Stimulated activated CD8-positive, alpha-beta memory T cell treated with anti-CD3 and anti-CD28 coated beads, Interleukin-7, amount 100 ng/mL, for 4 hours (primary cell): ENCODE data around the gene ZGLP1.
"Not testable (repeated sequence)": the region's sequence is repeated elsewhere in the genome, so short reads cannot be mapped to it uniquely, and the experiment has no call there.

Experiments
- DNase-seq, 2 donors: peaks; one replicate each; pipeline ENCODE4 v3.0.0-alpha.2; 2020; ENCODE audit warnings: low read depth in 2 of 2

Gene ZGLP1

DNA sequence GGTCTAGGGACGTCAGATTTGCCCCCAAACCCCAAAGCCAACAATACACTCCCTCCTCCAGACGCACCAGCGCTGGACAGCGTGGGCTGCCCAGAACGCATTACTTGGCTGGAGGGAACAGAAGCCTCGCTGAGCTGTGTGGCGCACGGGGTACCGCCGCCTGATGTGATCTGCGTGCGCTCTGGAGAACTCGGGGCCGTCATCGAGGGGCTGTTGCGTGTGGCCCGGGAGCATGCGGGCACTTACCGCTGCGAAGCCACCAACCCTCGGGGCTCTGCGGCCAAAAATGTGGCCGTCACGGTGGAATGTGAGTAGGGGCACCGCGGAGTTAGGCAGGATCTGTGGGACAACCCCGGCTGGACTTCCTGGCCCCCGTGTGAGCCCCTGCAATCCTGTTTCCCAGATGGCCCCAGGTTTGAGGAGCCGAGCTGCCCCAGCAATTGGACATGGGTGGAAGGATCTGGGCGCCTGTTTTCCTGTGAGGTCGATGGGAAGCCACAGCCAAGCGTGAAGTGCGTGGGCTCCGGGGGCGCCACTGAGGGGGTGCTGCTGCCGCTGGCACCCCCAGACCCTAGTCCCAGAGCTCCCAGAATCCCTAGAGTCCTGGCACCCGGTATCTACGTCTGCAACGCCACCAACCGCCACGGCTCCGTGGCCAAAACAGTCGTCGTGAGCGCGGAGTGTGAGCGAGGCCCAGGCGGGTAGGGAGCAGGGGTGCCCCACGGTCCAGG is 15.8 kb downstream of the ZGLP1 start:
- no peak for DNase-seq

DNA sequence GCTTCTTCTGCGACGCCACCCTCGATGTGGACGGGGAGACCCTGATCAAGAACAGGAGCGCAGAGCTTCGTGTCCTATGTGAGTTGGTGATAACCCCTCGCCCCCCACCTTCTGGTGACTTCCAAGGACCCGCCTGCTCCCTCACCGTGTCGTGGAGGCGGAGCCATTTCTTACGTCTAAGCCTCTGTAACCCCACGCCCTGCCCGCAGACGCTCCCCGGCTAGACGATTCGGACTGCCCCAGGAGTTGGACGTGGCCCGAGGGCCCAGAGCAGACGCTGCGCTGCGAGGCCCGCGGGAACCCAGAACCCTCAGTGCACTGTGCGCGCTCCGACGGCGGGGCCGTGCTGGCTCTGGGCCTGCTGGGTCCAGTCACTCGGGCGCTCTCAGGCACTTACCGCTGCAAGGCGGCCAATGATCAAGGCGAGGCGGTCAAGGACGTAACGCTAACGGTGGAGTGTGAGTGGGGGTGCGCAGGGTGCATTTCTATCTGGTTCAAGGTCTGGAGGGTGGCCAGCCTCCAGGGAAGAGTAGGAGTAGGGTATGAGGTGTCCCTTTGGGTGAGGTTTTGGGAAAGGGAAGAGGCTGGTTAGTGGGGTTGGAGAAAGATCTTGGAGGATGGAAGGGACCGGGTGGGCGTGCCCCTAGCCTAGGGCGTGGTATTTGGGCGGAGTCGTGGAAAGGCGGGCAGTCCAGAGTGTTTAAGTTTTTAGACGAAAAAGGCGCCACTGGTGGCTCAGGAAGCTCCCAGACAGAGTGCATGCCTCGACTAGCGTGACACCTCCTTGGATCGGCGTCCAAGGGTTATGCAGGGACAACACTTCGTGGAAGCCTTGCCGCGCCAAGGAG is 16.6 kb downstream of the ZGLP1 start:
- DNase-seq = no peak

DNA sequence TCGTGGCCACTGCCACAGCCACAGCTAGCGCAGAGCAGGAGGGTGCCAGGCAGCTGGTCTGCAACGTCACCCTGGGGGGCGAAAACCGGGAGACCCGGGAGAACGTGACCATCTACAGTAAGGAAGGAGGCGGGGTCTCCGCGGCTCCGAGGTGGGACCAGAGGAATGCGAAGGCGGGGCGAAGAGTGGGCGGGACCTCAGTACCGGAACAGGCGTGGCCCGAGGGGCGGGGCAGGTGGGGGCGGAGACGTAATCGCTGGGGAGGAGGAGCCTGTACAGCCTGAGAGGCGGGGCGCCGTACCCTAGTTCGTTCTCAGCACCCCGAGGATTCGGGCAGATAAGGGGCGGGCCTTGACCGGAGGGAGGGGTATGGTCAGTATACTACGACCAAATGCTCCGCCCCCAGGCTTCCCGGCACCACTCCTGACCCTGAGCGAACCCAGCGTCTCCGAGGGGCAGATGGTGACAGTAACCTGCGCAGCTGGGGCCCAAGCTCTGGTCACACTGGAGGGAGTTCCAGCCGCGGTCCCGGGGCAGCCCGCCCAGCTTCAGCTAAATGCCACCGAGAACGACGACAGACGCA is 17.3 kb downstream of the ZGLP1 start:
- peak; percentile 60 to 69 for DNase-seq

DNA sequence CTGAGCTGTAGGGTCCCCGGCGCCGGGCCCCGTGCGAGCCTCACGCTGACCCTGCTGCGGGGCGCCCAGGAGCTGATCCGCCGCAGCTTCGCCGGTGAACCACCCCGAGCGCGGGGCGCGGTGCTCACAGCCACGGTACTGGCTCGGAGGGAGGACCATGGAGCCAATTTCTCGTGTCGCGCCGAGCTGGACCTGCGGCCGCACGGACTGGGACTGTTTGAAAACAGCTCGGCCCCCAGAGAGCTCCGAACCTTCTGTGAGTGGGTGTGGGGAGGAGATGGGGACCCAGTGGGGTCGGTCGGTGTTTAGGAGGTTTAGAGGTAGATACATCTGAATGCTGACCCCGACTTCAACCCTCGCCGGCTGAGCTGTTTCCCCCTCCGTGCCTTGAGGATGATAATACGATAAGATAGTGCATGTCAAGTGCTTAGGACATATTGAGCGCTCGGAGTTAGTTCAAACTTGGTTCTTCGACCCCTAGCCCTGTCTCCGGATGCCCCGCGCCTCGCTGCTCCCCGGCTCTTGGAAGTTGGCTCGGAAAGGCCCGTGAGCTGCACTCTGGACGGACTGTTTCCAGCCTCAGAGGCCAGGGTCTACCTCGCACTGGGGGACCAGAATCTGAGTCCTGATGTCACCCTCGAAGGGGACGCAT is 17.9 kb downstream of the ZGLP1 start:
- no peak for DNase-seq

DNA sequence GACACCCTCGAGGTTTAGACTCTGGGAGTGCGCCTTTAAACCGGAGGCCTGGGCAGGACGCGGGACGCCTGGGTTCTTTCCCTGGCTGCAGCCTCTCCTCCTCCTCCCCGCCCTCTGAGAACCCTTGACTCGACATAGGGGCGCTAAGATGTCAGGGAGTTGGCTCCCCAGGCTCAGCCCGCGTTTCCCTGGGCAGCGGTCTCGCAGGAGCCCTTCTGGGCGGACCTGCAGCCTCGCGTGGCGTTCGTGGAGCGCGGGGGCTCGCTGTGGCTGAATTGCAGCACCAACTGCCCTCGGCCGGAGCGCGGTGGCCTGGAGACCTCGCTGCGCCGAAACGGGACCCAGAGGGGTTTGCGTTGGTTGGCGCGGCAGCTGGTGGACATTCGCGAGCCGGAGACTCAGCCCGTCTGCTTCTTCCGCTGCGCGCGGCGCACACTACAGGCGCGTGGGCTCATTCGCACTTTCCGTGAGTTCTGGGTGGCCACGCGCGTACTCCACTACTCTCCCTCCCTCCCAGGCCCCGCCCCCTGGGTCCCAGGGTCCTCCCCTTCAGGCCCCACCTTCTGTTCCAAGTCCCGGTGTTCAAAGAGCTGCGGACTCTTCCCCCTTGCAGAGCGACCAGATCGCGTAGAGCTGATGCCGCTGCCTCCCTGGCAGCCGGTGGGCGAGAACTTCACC is 18.6 kb downstream of the ZGLP1 start:
- peak in 1 of 2 donors; percentile 60 for DNase-seq

DNA sequence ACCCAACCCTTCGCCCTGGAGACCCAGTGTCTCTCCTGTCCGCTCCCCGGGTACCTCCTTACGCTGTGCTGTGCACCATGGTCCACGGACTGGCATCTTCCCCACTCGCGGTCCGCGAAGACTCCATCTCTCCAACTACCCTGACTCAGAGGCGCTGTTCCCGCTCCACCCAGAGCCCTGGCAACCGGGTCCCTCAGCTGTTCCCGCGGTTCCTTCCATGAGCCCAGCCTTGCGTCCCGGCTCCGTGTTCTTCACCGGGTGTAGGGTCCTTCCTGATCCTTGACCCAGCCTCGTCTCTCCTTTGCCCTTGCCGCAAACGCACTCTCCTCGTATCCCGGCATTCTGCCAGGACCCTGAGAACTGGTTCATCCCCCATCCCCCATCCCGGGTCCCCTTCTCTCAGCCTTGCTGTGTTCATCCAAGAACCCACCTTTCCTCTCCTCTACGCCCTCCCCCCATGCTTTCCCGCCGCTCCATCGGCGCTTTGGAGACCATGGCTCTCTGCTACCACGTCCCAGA is 19.2 kb downstream of the ZGLP1 start:
- no peak for DNase-seq

DNA sequence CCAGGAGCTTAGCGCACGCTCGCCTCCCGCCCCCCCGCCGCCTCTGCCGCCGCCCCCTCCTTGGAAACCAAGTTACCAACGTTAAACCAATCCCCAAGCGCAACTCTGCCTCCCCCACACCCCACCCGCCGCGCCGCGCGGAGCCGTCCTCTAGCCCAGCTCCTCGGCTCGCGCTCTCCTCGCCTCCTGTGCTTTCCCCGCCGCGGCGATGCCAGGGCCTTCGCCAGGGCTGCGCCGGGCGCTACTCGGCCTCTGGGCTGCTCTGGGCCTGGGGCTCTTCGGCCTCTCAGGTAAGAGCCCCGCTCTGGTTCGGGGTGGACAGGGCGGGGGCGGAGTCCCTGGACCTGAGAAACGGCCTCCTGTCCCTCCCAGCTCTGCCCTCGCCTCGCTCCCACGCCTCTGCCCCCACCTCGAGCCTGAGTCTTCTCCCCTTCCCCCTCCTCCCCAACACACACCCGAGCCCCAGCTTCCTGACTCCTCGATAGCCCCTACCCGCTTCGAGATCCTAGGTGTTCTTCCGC is 19.7 kb downstream of the ZGLP1 start, which contains the start of gene ICAM5:
TSS of gene ICAM5 (plus strand) at position 117 of the 521 bp plus-strand sequence. CDS start at position 209, 92 bp downstream.
- DNase-seq = peak; percentile 61 to 74

DNA sequence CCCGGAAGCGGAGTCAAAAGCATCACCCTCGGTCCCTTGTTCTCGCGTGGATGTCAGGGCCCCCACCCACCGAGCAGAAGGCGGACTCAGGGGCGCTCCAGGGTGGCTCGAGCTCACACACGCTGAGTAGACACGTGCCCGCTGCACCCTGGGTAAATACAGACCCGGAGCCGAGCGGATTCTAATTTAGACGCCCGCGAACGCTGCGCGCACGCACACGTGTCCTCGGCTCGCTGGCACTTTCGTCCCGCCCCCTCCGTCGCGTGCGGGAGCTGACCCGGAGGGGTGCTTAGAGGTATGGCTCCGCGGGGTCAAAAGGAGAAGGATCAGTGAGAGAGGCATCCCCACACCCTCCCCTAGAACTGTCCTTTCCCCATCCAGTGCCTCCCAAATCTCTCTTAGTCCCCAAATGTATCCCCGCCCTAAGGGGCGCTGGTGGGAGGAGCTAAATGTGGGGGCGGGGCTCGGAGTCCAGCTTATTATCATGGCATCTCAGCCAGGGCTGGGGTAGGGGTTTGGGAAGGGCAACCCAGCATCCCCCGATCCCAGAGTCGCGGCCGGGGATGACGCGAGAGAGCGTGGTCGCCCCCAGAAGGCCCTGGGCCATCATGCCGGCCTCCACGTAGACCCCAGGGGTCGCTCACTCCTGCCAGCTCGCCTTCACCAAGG is 20.3 kb downstream of the ZGLP1 start:
- DNase-seq = peak; percentile 46 to 59

DNA sequence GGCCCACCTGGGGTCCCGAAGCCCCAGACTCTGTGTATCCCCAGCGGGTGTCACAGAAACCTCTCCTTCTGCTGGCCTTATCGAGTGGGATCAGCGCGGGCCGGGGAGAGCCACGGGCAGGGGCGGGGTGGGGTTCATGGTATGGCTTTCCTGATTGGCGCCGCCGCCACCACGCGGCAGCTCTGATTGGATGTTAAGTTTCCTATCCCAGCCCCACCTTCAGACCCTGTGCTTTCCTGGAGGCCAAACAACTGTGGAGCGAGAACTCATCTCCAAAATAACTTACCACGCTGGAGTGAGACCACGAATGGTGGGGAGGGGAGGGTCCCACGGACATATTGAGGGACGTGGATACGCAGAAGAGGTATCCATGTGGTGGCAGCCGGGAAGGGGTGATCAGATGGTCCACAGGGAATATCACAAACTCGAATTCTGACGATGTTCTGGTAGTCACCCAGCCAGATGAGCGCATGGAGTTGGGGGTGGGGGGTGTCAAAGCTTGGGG is 20.9 kb downstream of the ZGLP1 start:
- DNase-seq = no peak

DNA sequence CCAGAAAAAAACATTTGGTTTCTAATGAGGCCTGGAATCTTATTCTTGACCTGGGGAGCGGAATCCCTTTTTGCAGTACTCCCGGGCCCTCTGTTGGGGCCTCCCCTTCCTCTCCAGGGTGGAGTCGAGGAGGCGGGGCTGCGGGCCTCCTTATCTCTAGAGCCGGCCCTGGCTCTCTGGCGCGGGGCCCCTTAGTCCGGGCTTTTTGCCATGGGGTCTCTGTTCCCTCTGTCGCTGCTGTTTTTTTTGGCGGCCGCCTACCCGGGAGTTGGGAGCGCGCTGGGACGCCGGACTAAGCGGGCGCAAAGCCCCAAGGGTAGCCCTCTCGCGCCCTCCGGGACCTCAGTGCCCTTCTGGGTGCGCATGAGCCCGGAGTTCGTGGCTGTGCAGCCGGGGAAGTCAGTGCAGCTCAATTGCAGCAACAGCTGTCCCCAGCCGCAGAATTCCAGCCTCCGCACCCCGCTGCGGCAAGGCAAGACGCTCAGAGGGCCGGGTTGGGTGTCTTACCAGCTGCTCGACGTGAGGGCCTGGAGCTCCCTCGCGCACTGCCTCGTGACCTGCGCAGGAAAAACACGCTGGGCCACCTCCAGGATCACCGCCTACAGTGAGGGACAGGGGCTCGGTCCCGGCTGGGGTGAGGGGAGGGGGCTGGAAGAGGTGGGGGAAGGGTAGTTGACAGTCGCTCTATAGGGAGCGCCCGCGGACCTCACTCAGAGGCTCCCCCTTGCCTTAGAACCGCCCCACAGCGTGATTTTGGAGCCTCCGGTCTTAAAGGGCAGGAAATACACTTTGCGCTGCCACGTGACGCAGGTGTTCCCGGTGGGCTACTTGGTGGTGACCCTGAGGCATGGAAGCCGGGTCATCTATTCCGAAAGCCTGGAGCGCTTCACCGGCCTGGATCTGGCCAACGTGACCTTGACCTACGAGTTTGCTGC is 22.5 kb downstream of the ZGLP1 start, which contains the start of gene ICAM4:
TSS of gene ICAM4 (plus strand) at position 153 of the 935 bp plus-strand sequence. CDS start at position 211, 58 bp downstream.
- DNase-seq = no peak

DNA sequence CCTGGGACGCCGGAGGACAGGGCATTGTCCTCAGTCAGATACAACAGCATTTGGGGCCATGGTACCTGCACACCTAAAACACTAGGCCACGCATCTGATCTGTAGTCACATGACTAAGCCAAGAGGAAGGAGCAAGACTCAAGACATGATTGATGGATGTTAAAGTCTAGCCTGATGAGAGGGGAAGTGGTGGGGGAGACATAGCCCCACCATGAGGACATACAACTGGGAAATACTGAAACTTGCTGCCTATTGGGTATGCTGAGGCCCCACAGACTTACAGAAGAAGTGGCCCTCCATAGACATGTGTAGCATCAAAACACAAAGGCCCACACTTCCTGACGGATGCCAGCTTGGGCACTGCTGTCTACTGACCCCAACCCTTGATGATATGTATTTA is 24.2 kb downstream of the ZGLP1 start:
- DNase-seq = no peak

DNA sequence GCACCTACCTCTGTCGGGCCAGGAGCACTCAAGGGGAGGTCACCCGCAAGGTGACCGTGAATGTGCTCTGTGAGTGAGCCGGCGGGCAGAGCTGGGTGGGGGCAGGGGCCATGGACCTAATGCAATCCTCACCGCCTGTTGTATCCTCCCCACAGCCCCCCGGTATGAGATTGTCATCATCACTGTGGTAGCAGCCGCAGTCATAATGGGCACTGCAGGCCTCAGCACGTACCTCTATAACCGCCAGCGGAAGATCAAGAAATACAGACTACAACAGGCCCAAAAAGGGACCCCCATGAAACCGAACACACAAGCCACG is 24.7 kb downstream of the ZGLP1 start:
- DNase-seq = no peak

DNA sequence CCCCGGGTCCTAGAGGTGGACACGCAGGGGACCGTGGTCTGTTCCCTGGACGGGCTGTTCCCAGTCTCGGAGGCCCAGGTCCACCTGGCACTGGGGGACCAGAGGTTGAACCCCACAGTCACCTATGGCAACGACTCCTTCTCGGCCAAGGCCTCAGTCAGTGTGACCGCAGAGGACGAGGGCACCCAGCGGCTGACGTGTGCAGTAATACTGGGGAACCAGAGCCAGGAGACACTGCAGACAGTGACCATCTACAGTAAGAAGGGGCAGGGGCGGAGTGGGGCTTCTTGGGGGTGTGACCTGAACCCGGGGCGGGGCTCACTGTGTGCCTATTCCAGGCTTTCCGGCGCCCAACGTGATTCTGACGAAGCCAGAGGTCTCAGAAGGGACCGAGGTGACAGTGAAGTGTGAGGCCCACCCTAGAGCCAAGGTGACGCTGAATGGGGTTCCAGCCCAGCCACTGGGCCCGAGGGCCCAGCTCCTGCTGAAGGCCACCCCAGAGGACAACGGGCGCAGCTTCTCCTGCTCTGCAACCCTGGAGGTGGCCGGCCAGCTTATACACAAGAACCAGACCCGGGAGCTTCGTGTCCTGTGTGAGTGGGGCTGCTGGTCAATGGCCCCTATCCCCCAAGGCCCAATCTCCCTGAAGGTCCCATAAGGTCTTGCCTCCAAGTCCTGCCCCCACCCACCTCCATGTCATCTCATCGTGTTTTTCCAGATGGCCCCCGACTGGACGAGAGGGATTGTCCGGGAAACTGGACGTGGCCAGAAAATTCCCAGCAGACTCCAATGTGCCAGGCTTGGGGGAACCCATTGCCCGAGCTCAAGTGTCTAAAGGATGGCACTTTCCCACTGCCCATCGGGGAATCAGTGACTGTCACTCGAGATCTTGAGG is 25.3 kb downstream of the ZGLP1 start:
- DNase-seq = no peak

DNA sequence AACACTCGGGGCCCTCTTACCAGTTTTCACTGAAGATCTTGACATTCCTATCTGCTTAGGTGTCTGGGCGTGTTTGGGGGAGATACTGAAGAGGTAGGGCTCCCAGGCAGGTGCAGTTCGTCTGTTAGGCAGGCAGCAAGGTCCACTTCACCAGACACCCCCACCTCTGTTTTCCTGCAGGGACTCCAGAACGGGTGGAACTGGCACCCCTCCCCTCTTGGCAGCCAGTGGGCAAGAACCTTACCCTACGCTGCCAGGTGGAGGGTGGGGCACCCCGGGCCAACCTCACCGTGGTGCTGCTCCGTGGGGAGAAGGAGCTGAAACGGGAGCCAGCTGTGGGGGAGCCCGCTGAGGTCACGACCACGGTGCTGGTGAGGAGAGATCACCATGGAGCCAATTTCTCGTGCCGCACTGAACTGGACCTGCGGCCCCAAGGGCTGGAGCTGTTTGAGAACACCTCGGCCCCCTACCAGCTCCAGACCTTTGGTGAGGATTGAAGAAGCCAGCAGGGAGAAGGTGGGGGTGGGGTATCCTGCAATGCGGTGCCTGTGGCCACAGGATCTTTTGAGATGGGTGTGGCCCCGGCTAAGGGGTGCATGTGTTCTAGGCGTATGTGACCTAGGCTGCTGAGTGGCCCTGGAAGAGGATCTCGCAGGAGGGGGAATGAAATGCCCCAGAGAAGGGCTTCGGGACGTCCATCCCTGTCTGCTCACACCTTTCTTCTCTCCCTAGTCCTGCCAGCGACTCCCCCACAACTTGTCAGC is 26.1 kb downstream of the ZGLP1 start:
- no peak for DNase-seq

DNA sequence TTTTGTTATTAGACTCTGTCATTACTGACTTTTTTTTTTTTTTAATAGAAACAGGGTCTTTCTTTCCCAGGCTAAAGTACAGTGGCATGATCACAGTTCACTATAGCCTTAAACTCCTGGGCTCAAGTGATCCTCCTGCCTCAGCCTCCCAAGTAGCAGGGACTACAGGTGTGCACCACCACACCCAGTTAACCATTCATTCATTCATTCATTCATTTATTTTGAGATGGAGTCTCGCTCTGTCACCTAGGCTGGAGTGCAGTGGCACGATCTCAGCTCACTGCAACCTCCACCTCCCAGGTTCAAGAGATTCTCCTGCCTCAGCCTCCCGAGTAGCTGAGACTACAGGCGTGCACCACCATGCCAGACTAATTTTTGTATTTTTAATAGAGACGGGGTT is 27.6 kb downstream of the ZGLP1 start:
- not testable (repeated sequence) for DNase-seq

DNA sequence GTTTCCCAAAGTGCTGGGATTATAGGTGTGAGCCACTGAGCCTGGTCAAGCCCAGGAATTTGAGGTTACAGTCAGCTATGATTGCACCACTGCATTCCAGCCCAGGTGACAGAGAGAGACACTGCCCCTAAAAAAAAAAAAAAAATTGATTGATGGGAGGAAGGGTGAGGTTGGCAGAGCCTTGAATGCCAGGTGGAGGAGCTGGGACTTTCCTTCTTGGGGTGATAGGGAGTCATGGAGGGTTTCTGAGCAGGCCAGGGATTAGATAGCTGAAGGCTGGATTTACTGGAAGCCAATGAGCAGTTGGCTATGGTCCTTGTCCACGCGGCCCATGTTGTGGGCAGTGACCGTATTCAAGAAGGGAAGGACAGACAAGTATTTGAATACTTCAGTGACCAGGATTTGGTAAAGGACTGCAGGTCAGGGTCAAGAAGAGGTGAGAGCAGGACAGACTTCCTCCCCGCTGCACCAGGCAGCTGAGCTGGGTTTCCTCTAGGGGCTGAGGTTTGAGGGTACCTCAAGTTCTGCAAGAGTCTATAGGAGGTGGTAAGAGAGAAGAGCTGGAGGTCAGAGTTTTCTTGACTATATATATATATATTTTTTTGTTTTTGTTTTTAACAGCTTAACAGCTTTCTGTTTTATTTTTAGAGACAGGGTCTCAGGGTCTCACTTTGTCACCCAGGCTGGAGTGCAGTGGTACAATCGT is 29.7 kb downstream of the ZGLP1 start:
- DNase-seq = no peak

DNA sequence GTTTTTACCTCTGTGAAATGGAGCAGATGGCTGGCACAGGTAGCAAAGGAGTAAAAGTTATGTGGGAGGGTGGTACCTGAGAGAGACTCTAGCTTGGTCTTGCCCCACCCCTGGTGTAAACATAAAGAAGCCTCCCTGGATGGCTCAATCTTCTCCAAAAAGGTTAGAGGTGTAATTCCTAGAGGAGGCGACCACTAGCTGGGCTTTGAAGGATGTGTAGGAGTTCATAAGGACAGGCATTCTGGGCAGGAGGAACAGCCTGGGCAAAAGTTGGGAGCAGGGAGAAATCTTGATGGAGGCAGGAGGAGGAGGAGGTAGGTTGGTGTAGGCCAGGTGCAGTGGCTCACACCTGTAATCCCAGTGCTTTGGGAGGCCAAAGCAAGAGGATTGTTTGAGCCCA is 30.7 kb downstream of the ZGLP1 start:
- no peak for DNase-seq
